Retina (tissue), 1 donor: ENCODE results near the gene NPBWR2.
A peak's percentile ranks its signal among the peaks of the same experiment; 100 is the strongest.
"Not testable (repeated sequence)": the region's sequence is repeated elsewhere in the genome, so short reads cannot be mapped to it uniquely, and the experiment has no call there.

Experiments used
- DNase-seq: peaks from one replicate; pipeline ENCODE4 v3.0.0-alpha.2; 2016

Gene NPBWR2

GRCh38 chr20:64102647-64103354, 4.6 kb downstream of the NPBWR2 start:
- DNase-seq, result peak; percentile 33

- peak; percentile 64 for DNase-seq
These were observed 5.4 kb downstream of the NPBWR2 start for GRCh38 chr20:64101731-64102621.

GRCh38 chr20:64100946-64101688, 6.2 kb downstream of the NPBWR2 start:
- DNase-seq, result peak; percentile 10

GRCh38 chr20:64100566-64100888, 6.8 kb downstream of the NPBWR2 start:
- no peak for DNase-seq

- no peak for DNase-seq
These were observed 7.3 kb downstream of the NPBWR2 start for GRCh38 chr20:64099880-64100565.

- no peak for DNase-seq
These were observed 8.1 kb downstream of the NPBWR2 start for GRCh38 chr20:64099086-64099786.

GRCh38 chr20:64098471-64099013, 8.8 kb downstream of the NPBWR2 start:
- no peak for DNase-seq

- DNase-seq, result no peak
These were observed 10.8 kb downstream of the NPBWR2 start for GRCh38 chr20:64096535-64096934.

GRCh38 chr20:64095927-64096326, 11.4 kb downstream of the NPBWR2 start:
- DNase-seq, result no peak

- DNase-seq, result no peak
These were observed 11.9 kb downstream of the NPBWR2 start for GRCh38 chr20:64095455-64095854.

- DNase-seq, result no peak
These were observed 14.3 kb downstream of the NPBWR2 start for GRCh38 chr20:64093013-64093503.

- no peak for DNase-seq
These were observed 14.9 kb downstream of the NPBWR2 start for GRCh38 chr20:64092258-64093012.

GRCh38 chr20:64091770-64092169, 15.6 kb downstream of the NPBWR2 start:
- DNase-seq, result no peak

GRCh38 chr20:64091340-64091739, 16.0 kb downstream of the NPBWR2 start:
- DNase-seq, result peak; percentile 42

- peak; percentile 77 for DNase-seq
These were observed 17.2 kb downstream of the NPBWR2 start for GRCh38 chr20:64090165-64090564.

- not testable (repeated sequence) for DNase-seq
These were observed 18.8 kb downstream of the NPBWR2 start for GRCh38 chr20:64088586-64088985.

- DNase-seq, result not testable (repeated sequence)
These were observed 20.0 kb downstream of the NPBWR2 start for GRCh38 chr20:64087226-64087825.

- no peak for DNase-seq
These were observed 20.6 kb downstream of the NPBWR2 start for GRCh38 chr20:64086801-64087200.

GRCh38 chr20:64084685-64085152, 22.6 kb downstream of the NPBWR2 start:
- DNase-seq, result no peak
